HuH-7 (cell line): ENCODE measurements around the gene TRERF1.

ENCODE experiments used
- DNase-seq: peaks from one replicate; pipeline ENCODE4 v3.0.0; 2011; ENCODE audit warnings: low spot score

TRERF1 gene

DNA sequence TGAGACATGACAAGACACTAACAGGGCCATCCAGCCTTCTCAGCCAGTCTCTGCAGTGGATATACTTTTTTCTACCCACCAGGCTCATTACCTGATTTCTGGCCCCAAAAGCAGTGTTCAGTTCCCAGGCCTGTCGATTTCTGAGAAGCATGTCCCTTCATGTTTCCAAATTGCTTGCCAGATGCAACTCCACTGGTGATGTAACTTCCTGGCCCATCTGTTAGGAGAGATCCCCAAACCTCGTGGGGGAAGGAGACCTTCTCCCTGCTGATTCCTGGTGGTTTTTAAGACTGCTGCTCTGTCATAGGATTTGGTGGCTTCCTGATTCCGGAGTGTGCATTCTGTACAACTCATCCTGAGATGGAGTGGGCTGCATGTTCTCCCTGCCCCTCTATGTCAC, 202.4 kb downstream of the TRERF1 start:
- DNase-seq: no peak

DNA sequence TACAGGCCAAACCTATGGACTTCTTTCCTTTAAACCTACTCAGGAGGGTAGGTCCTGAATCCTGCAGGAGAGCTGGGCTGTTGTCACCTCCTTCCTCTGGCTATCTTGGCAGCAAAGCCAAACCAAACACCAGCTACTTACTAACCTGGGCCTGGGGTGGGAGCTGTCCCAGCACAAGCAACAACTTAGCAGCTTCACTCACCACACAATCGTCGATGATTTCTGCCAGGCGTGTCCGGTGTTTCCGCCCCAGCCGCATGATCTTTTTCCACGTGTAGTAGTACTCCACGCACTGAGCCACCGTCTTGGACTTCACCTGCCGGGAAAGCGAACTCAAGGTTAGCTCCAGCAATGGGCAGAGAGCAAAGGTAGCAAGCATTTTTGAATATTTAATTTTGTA, 208.7 kb downstream of the TRERF1 start:
- DNase-seq: no peak

- no peak for DNase-seq
These were observed 209.8 kb downstream of the TRERF1 start for GRCh38 chr6:42241915-42242314.

DNA sequence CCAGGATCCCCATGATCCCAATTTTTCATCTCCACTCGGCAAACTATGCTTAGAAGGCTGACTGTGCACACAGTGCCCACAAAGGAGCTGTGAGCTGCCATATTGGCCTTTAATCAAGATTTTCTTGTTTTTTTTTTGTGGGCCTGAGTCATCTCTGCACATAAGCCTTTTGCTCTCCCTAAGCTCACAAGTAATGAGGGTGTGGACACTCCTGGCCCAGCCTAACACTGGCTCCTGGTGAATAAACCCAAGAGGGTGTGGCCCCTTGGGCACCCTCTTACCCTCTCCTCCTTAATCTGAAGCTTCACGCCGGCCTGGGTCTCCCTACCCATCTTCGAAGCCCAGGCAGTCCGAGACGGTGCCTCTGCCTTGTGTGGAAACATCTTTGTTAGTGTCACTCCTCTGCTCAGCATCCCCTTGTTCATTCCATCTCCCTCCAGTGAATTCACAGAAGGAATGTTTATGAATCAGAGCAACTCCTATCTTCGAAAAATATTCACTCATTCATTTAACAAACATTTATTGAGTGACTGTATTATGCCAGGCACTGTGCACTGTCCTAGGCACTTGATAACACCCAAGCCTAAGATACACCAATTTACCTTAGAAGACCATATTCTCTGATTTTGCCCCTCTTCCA, 211.9 kb downstream of the TRERF1 start:
- no peak for DNase-seq

DNA sequence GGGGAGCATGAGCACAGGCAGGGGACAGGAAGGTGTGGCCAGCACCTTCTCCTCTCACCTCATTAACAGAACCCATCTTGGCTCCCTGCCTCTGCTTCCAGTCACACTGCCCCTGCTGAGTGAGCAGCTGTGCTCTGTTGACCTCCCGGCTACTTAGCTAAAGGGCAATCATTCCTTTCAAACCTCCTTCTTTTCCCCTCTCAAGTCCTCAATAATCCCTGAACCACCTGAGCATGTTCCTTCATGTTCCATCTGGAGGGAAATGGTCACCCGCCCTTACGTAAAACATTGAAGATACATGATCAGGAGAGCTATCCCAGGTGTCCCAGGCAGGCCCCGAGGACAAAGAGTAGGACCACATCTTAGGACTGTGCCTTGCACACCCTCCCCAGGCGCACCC, 212.4 kb downstream of the TRERF1 start:
- DNase-seq: no peak

DNA sequence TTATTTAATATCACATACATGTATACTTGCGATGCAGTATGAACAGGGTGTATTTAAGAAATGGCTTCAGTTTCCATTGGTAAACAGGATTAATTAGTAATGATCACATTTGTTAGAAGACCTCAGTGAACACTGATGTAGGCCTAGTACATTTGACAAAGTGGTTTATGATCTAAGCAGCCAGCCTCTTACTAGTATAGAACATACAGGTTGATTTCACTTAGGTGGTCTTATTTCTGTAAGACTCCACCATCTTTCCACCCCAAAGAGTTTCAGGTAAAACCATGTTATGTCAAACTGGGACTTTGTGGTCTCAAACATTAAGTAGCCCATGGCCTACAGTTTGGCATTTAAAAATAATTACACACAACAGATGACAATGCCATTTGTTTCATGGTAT, 213.9 kb downstream of the TRERF1 start:
- DNase-seq: no peak

- DNase-seq: no peak
These were observed 214.8 kb downstream of the TRERF1 start for GRCh38 chr6:42236682-42237473.

GRCh38 chr6:42236030-42236429, 215.7 kb downstream of the TRERF1 start:
- no peak for DNase-seq

DNA sequence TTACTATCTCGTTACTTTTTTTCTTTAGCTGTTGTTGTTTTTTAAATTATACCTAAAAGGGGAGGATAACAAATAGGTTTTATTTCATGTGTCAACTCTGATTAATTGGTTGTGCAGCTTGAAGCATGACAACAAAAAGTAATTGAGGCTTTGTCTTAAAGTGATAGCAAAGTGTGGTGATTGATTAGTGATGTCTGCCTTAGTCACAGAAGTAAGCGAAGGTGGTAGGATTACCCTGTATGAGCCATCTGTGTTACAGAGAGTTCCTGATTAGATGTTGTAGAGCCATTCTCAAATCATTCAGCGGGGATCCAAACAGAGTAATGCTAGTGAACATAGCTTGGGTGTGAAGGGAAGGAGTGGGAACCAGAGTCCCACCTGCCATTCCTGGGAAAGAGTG, 219.7 kb downstream of the TRERF1 start:
- no peak for DNase-seq

DNA sequence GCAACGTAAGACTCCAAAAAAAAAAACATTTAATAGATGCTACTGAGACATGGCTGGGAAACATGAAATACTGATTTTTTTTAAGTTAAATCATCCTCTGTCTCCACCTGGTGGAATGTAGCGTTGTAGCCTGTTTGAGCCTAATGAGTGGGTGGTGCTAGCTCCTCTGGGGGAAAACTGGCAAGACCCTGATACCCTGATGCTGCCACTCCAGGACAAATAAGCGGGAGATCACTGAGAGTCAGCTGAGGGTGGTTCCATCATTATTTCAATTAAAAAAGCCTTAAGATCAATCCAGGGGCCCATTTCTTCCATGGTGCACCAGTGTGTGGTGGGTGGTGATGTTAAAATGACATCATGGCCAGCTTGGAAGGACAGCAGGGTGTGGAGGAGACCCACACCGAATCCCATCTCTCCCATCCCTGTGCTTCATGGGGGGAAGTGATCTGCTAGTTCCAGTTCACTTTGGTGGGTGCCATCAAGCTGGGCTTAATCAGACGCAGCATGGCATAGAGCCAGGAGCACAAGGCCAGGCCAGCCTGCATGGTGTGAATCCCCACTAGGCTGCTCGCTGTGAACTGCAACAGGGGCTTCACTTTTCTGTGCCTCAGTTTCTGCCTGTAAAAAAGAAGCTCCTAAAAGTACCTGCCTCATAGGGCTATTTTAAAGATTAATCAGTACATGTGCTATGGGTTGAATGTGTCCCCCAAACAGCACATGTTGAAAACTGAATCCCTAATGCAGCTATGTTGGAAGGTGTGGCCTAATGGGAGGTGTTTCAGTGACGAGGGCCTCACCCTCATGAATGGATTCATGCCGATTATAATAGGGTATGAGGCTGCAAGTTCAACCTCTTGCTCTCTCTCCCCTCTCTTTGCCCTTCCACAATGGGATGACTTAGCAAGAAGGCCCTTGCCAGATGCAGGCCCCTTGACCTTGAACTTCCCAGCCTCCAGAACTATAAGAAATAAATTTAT, 221.1 kb downstream of the TRERF1 start:
- peak; percentile 36 for DNase-seq

- no peak for DNase-seq
These were observed 222.1 kb downstream of the TRERF1 start for GRCh38 chr6:42229506-42230119.

GRCh38 chr6:42228305-42228704, 223.4 kb downstream of the TRERF1 start:
- no peak for DNase-seq

DNA sequence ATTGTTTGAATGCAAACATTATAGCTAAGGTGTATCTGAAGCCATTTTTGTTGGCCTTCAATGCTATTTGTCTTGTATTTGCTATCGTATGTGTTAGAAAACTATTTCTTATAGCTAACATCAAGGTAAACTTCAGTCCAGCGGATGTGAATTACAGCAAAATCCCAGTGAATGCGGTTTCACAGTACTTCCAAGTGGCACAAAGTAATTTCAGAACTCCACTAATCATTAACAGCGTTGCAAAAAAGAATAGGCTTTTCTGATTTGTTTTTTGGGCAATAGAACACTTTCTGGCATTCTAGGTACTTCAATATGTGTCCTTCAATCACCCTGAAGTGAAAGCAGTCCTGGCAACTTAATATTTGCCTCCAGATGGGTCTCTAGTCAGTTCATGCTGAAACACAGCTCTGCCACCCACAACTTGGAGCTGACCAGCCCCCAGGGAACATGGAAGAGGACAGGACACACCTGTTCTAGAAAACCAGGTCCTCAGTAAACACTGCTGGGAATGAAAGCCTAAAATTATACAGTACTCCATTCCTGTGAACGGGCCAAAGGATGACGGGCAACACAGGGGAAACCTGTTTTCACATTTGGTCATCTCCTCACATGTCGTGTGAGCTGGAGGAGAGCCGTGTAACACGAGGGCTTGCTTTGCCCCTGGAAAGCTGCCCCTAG, 224.4 kb downstream of the TRERF1 start:
- no peak for DNase-seq

- peak; percentile 75 for DNase-seq
These were observed 225.0 kb downstream of the TRERF1 start for GRCh38 chr6:42226645-42227143.

DNA sequence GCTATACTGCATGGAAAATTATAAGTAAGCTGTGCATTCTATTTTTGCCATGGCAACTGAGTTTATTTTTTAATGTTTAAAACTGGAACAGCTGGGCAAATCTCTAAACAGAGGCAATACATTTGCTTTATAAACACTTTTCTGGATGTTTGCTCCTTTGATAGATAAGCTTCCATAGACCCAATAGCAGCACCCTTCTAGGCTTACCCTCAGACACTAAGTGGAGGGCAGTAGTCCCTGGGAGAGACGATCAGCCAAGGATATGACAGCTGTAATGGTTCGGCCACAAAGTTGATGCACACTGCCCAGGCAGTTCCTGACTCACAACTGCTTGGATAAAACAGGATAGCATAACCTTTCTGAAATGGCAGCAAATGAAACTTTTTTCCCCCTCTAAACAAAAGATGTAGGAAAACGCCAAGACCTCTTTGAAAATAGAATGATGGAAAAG, 225.5 kb downstream of the TRERF1 start:
- DNase-seq: no peak

- DNase-seq: no peak
These were observed 226.3 kb downstream of the TRERF1 start for GRCh38 chr6:42225419-42225818.

GRCh38 chr6:42225029-42225339, 226.7 kb downstream of the TRERF1 start:
- no peak for DNase-seq

GRCh38 chr6:42224222-42225028, 227.3 kb downstream of the TRERF1 start:
- DNase-seq: no peak

GRCh38 chr6:42222448-42222847, 229.3 kb downstream of the TRERF1 start:
- no peak for DNase-seq

- no peak for DNase-seq
These were observed 230.2 kb downstream of the TRERF1 start for GRCh38 chr6:42221546-42221945.

GRCh38 chr6:42220807-42221206, 230.9 kb downstream of the TRERF1 start:
- no peak for DNase-seq
